OCI-LY1 (cell line): ENCODE data around the gene OR7A10.

Experiments used
- H2AFZ ChIP-seq: fragments of 200-600 bp; sonication (generic), shearing (Covaris generic); 2 replicates; pipeline ENCODE4 v1.6.0; 2014; ENCODE audit warnings: antibody characterized with exemption, mild to moderate bottlenecking, low read length
- H3F3A ChIP-seq: fragments of 200-600 bp; sonication (generic), shearing (Covaris generic); 2 replicates; pipeline ENCODE4 v1.6.0; 2014; ENCODE audit warnings: mild to moderate bottlenecking, antibody characterized with exemption, low read length, moderate library complexity; ENCODE audit not compliant: insufficient read depth
- H3K27ac ChIP-seq: fragments of 200-600 bp; sonication (generic); 2 replicates; pipeline ENCODE4 v1.5.1; 2014; ENCODE audit warnings: low read length, mixed run types, mild to moderate bottlenecking, low read depth; ENCODE audit not compliant: poor library complexity, severe bottlenecking
- H3K27me3 ChIP-seq: fragments of 200-600 bp; sonication (generic); 2 replicates; pipeline ENCODE4 v1.6.0; 2014; ENCODE audit warnings: antibody characterized with exemption, mild to moderate bottlenecking, low read length, moderate library complexity; ENCODE audit not compliant: insufficient read depth
- H3K36me3 ChIP-seq: fragments of 200-600 bp; sonication (generic); 2 replicates; pipeline ENCODE4 v1.6.1; 2014; ENCODE audit warnings: mild to moderate bottlenecking, antibody characterized with exemption, low read length, moderate library complexity, mixed read lengths; ENCODE audit not compliant: insufficient read depth
- H3K4me1 ChIP-seq: fragments of 200-600 bp; sonication (generic); 2 replicates; pipeline ENCODE4 v1.5.1; 2014; ENCODE audit warnings: mild to moderate bottlenecking, low read length, moderate library complexity; ENCODE audit not compliant: insufficient read depth, severe bottlenecking
- H3K4me2 ChIP-seq: fragments of 200-600 bp; sonication (generic), shearing (Covaris generic); 2 replicates; pipeline ENCODE4 v1.6.1; 2014; ENCODE audit warnings: low read length
- H3K4me3 ChIP-seq: fragments of 200-600 bp; sonication (generic); 2 replicates; pipeline ENCODE4 v1.5.1; 2014; ENCODE audit warnings: low read length, low read depth, mild to moderate bottlenecking, mixed read lengths; ENCODE audit not compliant: poor library complexity, severe bottlenecking
- H3K79me2 ChIP-seq: fragments of 200-600 bp; shearing (Covaris generic); 2 replicates; pipeline ENCODE4 v1.6.1; 2016; ENCODE audit warnings: mixed run types, low read length, mixed read lengths; ENCODE audit not compliant: insufficient read depth
- H3K9ac ChIP-seq: fragments of 200-600 bp; sonication (generic), shearing (Covaris generic); 2 replicates; pipeline ENCODE4 v1.6.1; 2014; ENCODE audit warnings: mild to moderate bottlenecking, low read length, mixed read lengths
- H3K9me2 ChIP-seq: fragments of 200-600 bp; sonication (generic), shearing (Covaris generic); 2 replicates; pipeline ENCODE4 v1.6.1; 2014; ENCODE audit warnings: low read depth, mild to moderate bottlenecking, low read length, mixed read lengths
- H3K9me3 ChIP-seq: fragments of 200-600 bp; shearing (Covaris generic); 2 replicates; pipeline ENCODE4 v1.6.1; 2014; ENCODE audit warnings: low read length, mixed read lengths
- H4K20me1 ChIP-seq: fragments of 200-600 bp; sonication (generic), shearing (Covaris generic); 2 replicates; pipeline ENCODE4 v1.6.0; 2016; ENCODE audit warnings: mild to moderate bottlenecking, low read length; ENCODE audit not compliant: insufficient read depth
- CTCF ChIP-seq: fragments of 200-600 bp; sonication (generic), shearing (Covaris generic); IDR thresholded peaks from 2 replicates; pipeline ENCODE4 v1.5.1; 2017; ENCODE audit warnings: mild to moderate bottlenecking, antibody characterized with exemption, low read length, moderate library complexity, mixed read lengths
- EZH2 ChIP-seq: fragments of 200-600 bp; sonication (generic), shearing (Covaris generic); IDR thresholded peaks from 2 replicates; pipeline ENCODE4 v1.8.0; 2017; ENCODE audit warnings: borderline replicate concordance, mixed run types, mild to moderate bottlenecking, antibody characterized with exemption, low read length, moderate library complexity, mixed read lengths

OR7A10 gene

GRCh38 chr19:14843578-14843977, 5.1 kb downstream of the OR7A10 start:
- H3K9me2 ChIP-seq = no peaks in the 10 kb centered on the region
- H3K4me2 ChIP-seq = no peak overlapping the region
- no peak overlapping the region for H3K27ac ChIP-seq
- no peak overlapping the region for H3K9ac ChIP-seq
- no peaks in the 10 kb centered on the region for H3K4me1 ChIP-seq
- no peak overlapping the region for H3K4me3 ChIP-seq
- no peaks in the 10 kb centered on the region for H3K36me3 ChIP-seq
- H3K27me3 ChIP-seq = no peaks in the 10 kb centered on the region; the same call in 1 of the 2 replicates
- H2AFZ ChIP-seq = no peak overlapping the region
- TF ChIP-seq EZH2 (no peak), CTCF (no peak)
- H3K79me2 ChIP-seq = no peaks in the 10 kb centered on the region
- H3F3A ChIP-seq = no peaks in the 10 kb centered on the region
- no peaks in the 10 kb centered on the region for H4K20me1 ChIP-seq
- no peaks in the 10 kb centered on the region for H3K9me3 ChIP-seq

GRCh38 chr19:14843169-14843568, 5.6 kb downstream of the OR7A10 start:
- Histone ChIP-seq H3K4me1 (no peaks in the 10 kb centered on the region), H3K9me2 (no peaks in the 10 kb centered on the region), H3K79me2 (no peaks in the 10 kb centered on the region), H3K4me3 (no peak overlapping the region), H3K9me3 (no peaks in the 10 kb centered on the region), H3K4me2 (no peak overlapping the region), H3K9ac (no peak overlapping the region), H3K27ac (no peak overlapping the region), H2AFZ (no peak overlapping the region), H4K20me1 (no peaks in the 10 kb centered on the region), H3K27me3 (no peaks in the 10 kb centered on the region; the same call in 1 of the 2 replicates), H3K36me3 (no peaks in the 10 kb centered on the region), H3F3A (no peaks in the 10 kb centered on the region)
- TF ChIP-seq EZH2 (no peak), CTCF (no peak)

- H3K79me2 ChIP-seq = no peaks in the 10 kb centered on the region
- no peak overlapping the region for H3K4me3 ChIP-seq
- no peak for TF ChIP-seq CTCF
- TF ChIP-seq EZH2 = no peak
- H4K20me1 ChIP-seq = no peaks in the 10 kb centered on the region
- H3K27ac ChIP-seq = no peak overlapping the region
- no peaks in the 10 kb centered on the region; the same call in 1 of the 2 replicates for H3K27me3 ChIP-seq
- no peaks in the 10 kb centered on the region for H3F3A ChIP-seq
- no peaks in the 10 kb centered on the region for H3K9me2 ChIP-seq
- no peaks in the 10 kb centered on the region for H3K4me1 ChIP-seq
- H3K9me3 ChIP-seq = no peaks in the 10 kb centered on the region
- H3K4me2 ChIP-seq = no peak overlapping the region
- H2AFZ ChIP-seq = no peak overlapping the region
- H3K9ac ChIP-seq = no peak overlapping the region
- H3K36me3 ChIP-seq = no peaks in the 10 kb centered on the region
Measured at GRCh38 chr19:14840206-14840605, 8.5 kb downstream of the OR7A10 start.
